ENCODE data around the gene NAGS. TPM values are rescaled to one million over a fixed set of nuclear protein-coding genes. Genes with fewer than 3 reads are reported as not detected.
A peak's percentile ranks its signal among the peaks of the same experiment; 100 is the strongest.

Gene NAGS
- total and polyA plus RNA-seq, 10 of the 15 experiments (the other 5 are each of a cell fraction or from before 2014, with no cell fraction given) = 0.11 to 1.6 (median 0.64) TPM; not detected in 1

- no peak for TF ChIP-seq BCLAF1 (IDR thresholded peaks at IDR 0.05)
- TF ChIP-seq SMAD5 (IDR thresholded peaks at IDR 0.05; ENCODE audit: low read depth) = no peak
- peak; percentile 89 for TF ChIP-seq SIN3A (IDR thresholded peaks at IDR 0.05; ENCODE audit: low read depth, low read length)
- peak; percentile 92 for TF ChIP-seq KLF5 (IDR thresholded peaks at IDR 0.05; ENCODE audit: partially characterized antibody)
- peak; percentile 97; the same call in 1 of the 2 replicates for TF ChIP-seq WRNIP1 (IDR thresholded peaks at IDR 0.05; ENCODE audit: borderline replicate concordance, low read depth, low read length)
- TF ChIP-seq ZBED1 (IDR thresholded peaks at IDR 0.05; ENCODE audit: borderline replicate concordance) = no peak
- no peak for TF ChIP-seq FOS (IDR thresholded peaks at IDR 0.05; ENCODE audit: borderline replicate concordance, extremely low read depth, insufficient read length)
- peak; percentile 57; the same call in 1 of the 2 replicates for TF ChIP-seq SREBF2 (IDR thresholded peaks at IDR 0.05; ENCODE audit: low read length)
- TF ChIP-seq SMC3 (IDR thresholded peaks at IDR 0.05; ENCODE audit: borderline replicate concordance, low read length) = no peak
- peak; percentile 58; the same call in 1 of the 2 replicates for TF ChIP-seq ZSCAN29 (IDR thresholded peaks at IDR 0.05)
- peak; percentile 67; the same call in 1 of the 2 replicates for TF ChIP-seq LARP7 (IDR thresholded peaks at IDR 0.05)
- peak; percentile 58 to 71; a peak in 3 of 4 replicates for TF ChIP-seq BHLHE40 (IDR thresholded peaks at IDR 0.05; ENCODE audit: borderline replicate concordance in 1 of 2, low read depth in 2 of 2, low read length in 1 of 2)
- peak; percentile 74; the same call in 1 of the 2 replicates for TF ChIP-seq HSF1 (IDR thresholded peaks at IDR 0.05; ENCODE audit: low read depth, low read length)
- no peak for TF ChIP-seq RBBP5 (conservative IDR thresholded peaks at IDR 0.05)
- no peak for TF ChIP-seq KDM1A (IDR thresholded peaks at IDR 0.05; ENCODE audit: borderline replicate concordance)
- no peak for TF ChIP-seq ZNF274 (IDR thresholded peaks at IDR 0.05; ENCODE audit: insufficient read depth, insufficient read length)
- peak; percentile 99 for TF ChIP-seq ZBTB40 (IDR thresholded peaks at IDR 0.05; ENCODE audit: borderline replicate concordance)
- peak; percentile 45; the same call in 1 of the 2 replicates for TF ChIP-seq PAX5 (IDR thresholded peaks at IDR 0.05; ENCODE audit: borderline replicate concordance, low read depth, low read length)
These were observed 10.2 kb downstream of the NAGS start, which contains the start of gene TMEM101 (continued) for GRCh38 chr17:44014437-44015172.

Measured in GM12878 (cell line).